Astrocyte (in vitro differentiated cells and primary cell): Measurements from ENCODE around the gene TTBK2. TPM values are rescaled to one million over a fixed set of nuclear protein-coding genes. Genes with fewer than 3 reads are reported as not detected.

ENCODE experiments used
- DNase-seq: peaks from one replicate; pipeline ENCODE4 v3.0.0-alpha.2; 2010; ENCODE audit warnings: low read depth
- FAIRE-seq: peaks from 2 replicates; lab custom pipeline; 2011; peaks lifted over from hg19 to GRCh38; lab: Jason Lieb, UNC
- H2AFZ ChIP-seq: 2 replicates; pipeline ENCODE4 v1.6.0; 2012; ENCODE audit warnings: low read depth, low read length, inconsistent platforms
- H3K27ac ChIP-seq: 2 replicates; pipeline ENCODE4 v1.5.1; 2011; ENCODE audit warnings: low read depth, low read length, inconsistent platforms
- H3K27me3 ChIP-seq: 2 replicates; pipeline ENCODE4 v1.6.0; 2011; ENCODE audit warnings: low read length, inconsistent platforms; ENCODE audit not compliant: insufficient read depth
- H3K36me3 ChIP-seq: 2 replicates; pipeline ENCODE4 v1.5.1; 2011; ENCODE audit warnings: low read length, inconsistent platforms; ENCODE audit not compliant: insufficient read depth
- H3K4me1 ChIP-seq: 2 replicates; pipeline ENCODE4 v1.5.1; 2011; ENCODE audit warnings: low read length, inconsistent platforms; ENCODE audit not compliant: insufficient read depth
- H3K4me2 ChIP-seq: 2 replicates; pipeline ENCODE4 v1.6.0; 2012; ENCODE audit warnings: low read length, inconsistent platforms
- H3K4me3 ChIP-seq: 2 replicates; pipeline ENCODE4 v1.5.1; 2011; ENCODE audit warnings: low read depth, mild to moderate bottlenecking, low read length, inconsistent platforms; ENCODE audit not compliant: insufficient read depth
- H3K79me2 ChIP-seq: 2 replicates; pipeline ENCODE4 v1.6.0; 2012; ENCODE audit warnings: mild to moderate bottlenecking, low read length, inconsistent platforms; ENCODE audit not compliant: insufficient read depth
- H3K9ac ChIP-seq: 2 replicates; pipeline ENCODE4 v1.6.0; 2012; ENCODE audit warnings: mild to moderate bottlenecking, low read length, inconsistent platforms
- H3K9me3 ChIP-seq: 2 replicates; pipeline ENCODE4 v1.5.1; 2012; ENCODE audit warnings: low read depth, mild to moderate bottlenecking, low read length, inconsistent platforms; ENCODE audit not compliant: insufficient read depth
- H4K20me1 ChIP-seq: 2 replicates; pipeline ENCODE4 v1.6.0; 2012; ENCODE audit warnings: low read length, inconsistent platforms; ENCODE audit not compliant: insufficient read depth
- H3K27ac Mint-ChIP-seq: one replicate; pipeline ENCODE4 v1.8.0; 2021; ENCODE audit warnings: mild to moderate bottlenecking, mixed read lengths; ENCODE audit not compliant: unreplicated experiment
- H3K27me3 Mint-ChIP-seq: one replicate; pipeline ENCODE4 v1.8.0; 2021; ENCODE audit warnings: low read depth, mixed read lengths; ENCODE audit not compliant: unreplicated experiment
- H3K36me3 Mint-ChIP-seq: one replicate; pipeline ENCODE4 v1.8.0; 2021; ENCODE audit warnings: low read depth, mixed read lengths; ENCODE audit not compliant: unreplicated experiment
- H3K4me1 Mint-ChIP-seq: one replicate; pipeline ENCODE4 v1.8.0; 2021; ENCODE audit warnings: low read depth, mixed read lengths; ENCODE audit not compliant: unreplicated experiment
- H3K4me3 Mint-ChIP-seq: one replicate; pipeline ENCODE4 v1.8.0; 2021; ENCODE audit warnings: mild to moderate bottlenecking, moderate library complexity, mixed read lengths; ENCODE audit not compliant: unreplicated experiment
- H3K9me3 Mint-ChIP-seq: one replicate; pipeline ENCODE4 v1.8.0; 2021; ENCODE audit warnings: mild to moderate bottlenecking, mixed read lengths; ENCODE audit not compliant: unreplicated experiment
- EZH2 ChIP-seq: IDR thresholded peaks from 2 replicates; pipeline ENCODE4 v1.6.1; 2012; ENCODE audit warnings: mild to moderate bottlenecking, low read length, inconsistent platforms; ENCODE audit not compliant: insufficient read depth
- total RNA-seq: library from RNA; stranded (reverse); gene quantifications from 2 replicates; pipeline ENCODE4 v1.2.1, GENCODE V29; 2021
- TF ChIP-seq, protein P1 (sequence below): IDR thresholded peaks from 2 replicates; pipeline ENCODE4 v1.5.1; 2011; ENCODE audit warnings: low read depth, mild to moderate bottlenecking, inconsistent platforms, low read length, moderate library complexity; ENCODE audit not compliant: insufficient read depth

The TTBK2 gene
- total RNA-seq, 1 donor from 2014 or later, result 14.8 TPM

DNA sequence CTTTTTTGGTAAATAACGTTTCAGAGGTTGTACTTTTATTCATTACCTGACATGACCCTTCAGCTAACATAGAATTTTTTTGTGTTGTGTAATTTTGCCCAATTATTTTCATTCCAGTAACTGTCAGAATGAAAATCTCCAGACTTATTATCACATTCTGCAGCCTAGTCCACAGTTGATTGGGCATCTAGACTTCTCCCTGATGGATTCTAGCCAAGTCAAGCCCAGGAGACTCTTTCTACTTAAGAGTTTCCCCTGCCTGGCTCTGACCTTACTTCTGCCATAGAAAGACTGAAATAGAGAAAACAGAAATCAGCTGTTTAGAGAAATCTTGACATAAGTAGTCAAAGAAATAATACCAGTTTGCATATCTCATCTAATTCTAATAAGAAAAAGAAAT lies 100.8 kb downstream of the TTBK2 start:
- no peak for TF ChIP-seq EZH2
- TF ChIP-seq, protein P1, sequence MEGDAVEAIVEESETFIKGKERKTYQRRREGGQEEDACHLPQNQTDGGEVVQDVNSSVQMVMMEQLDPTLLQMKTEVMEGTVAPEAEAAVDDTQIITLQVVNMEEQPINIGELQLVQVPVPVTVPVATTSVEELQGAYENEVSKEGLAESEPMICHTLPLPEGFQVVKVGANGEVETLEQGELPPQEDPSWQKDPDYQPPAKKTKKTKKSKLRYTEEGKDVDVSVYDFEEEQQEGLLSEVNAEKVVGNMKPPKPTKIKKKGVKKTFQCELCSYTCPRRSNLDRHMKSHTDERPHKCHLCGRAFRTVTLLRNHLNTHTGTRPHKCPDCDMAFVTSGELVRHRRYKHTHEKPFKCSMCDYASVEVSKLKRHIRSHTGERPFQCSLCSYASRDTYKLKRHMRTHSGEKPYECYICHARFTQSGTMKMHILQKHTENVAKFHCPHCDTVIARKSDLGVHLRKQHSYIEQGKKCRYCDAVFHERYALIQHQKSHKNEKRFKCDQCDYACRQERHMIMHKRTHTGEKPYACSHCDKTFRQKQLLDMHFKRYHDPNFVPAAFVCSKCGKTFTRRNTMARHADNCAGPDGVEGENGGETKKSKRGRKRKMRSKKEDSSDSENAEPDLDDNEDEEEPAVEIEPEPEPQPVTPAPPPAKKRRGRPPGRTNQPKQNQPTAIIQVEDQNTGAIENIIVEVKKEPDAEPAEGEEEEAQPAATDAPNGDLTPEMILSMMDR, result no peak
- no peak overlapping the region for H3K9ac ChIP-seq
- FAIRE-seq, result no peak
- H3K36me3 ChIP-seq, result no peaks in the 10 kb centered on the region
- no peak overlapping the region for H3K4me3 Mint-ChIP-seq
- DNase-seq, result no peak
- H3K9me3 ChIP-seq, result no peaks in the 10 kb centered on the region
- H3K27ac ChIP-seq, result no peak overlapping the region
- no peak overlapping the region for H2AFZ ChIP-seq
- H3K79me2 ChIP-seq, result no peaks in the 10 kb centered on the region
- H3K9me3 Mint-ChIP-seq, result no peaks in the 10 kb centered on the region
- H3K27me3 Mint-ChIP-seq, result no peaks in the 10 kb centered on the region
- no peaks in the 10 kb centered on the region for H3K27me3 ChIP-seq
- H3K4me1 Mint-ChIP-seq, result no peaks in the 10 kb centered on the region
- H3K4me3 ChIP-seq, result no peak overlapping the region
- no peaks in the 10 kb centered on the region for H4K20me1 ChIP-seq
- H3K27ac Mint-ChIP-seq, result no peak overlapping the region
- peaks cover 4% of the 10 kb centered on the region for H3K36me3 Mint-ChIP-seq
- H3K4me1 ChIP-seq, result no peaks in the 10 kb centered on the region
- no peak overlapping the region for H3K4me2 ChIP-seq

DNA sequence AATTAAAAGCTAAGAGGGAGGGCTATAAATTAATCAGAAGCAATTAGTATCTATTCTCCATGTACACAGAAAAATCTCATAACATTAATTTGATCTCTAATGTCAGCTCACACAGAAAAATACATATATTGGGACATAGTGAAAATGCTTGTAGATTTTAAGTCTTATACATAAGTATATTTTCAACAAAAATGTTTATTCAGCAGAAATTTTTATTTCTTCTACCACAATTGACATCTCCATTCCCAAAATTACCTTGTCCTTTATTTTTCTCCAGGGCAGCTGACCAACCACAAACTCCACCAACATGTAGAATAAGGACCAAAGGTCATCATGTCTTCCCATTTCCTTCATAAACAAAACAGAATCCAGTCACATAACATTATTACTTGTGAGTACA lies 109.1 kb downstream of the TTBK2 start:
- Histone ChIP-seq H3K4me3 (no peak overlapping the region), H2AFZ (no peak overlapping the region), H3K27ac (no peak overlapping the region), H3K4me1 (no peaks in the 10 kb centered on the region), H3K9ac (no peak overlapping the region), H3K9me3 (no peaks in the 10 kb centered on the region), H3K27me3 (no peaks in the 10 kb centered on the region), H3K4me2 (no peak overlapping the region), H4K20me1 (no peaks in the 10 kb centered on the region), H3K36me3 (no peaks in the 10 kb centered on the region), H3K79me2 (no peaks in the 10 kb centered on the region)
- Mint-ChIP-seq H3K4me1 (no peaks in the 10 kb centered on the region), H3K4me3 (no peak overlapping the region), H3K9me3 (no peaks in the 10 kb centered on the region), H3K27ac (no peak overlapping the region), H3K36me3 (peaks cover 3% of the 10 kb centered on the region), H3K27me3 (no peaks in the 10 kb centered on the region)
- no peak for DNase-seq
- no peak for TF ChIP-seq EZH2
- TF ChIP-seq, protein P1, result no peak
- no peak for FAIRE-seq

DNA sequence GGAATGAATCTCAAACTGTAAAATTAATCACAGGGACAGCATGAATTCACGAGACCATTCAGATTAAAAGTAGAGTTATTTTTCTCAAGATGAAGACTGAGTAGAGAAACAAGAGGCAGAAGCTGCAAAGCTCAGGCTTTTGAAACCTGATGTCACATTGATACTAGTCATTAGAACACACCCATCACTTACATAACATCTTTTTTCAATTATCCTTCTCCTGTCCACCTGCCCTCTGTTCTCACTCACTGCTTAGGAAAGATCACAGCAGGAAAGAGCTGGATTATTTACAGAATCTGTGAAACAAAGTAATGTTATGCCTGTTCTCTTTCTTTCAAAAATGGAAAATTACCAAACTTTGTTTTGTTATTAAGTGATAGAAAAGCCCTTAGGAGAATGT lies 111.7 kb downstream of the TTBK2 start:
- DNase-seq (no peak), FAIRE-seq (no peak)
- Histone ChIP-seq H3K27me3 (no peaks in the 10 kb centered on the region), H3K27ac (no peak overlapping the region), H3K79me2 (no peaks in the 10 kb centered on the region), H2AFZ (no peak overlapping the region), H3K9me3 (no peaks in the 10 kb centered on the region), H3K4me1 (no peaks in the 10 kb centered on the region), H3K9ac (no peak overlapping the region), H4K20me1 (no peaks in the 10 kb centered on the region), H3K36me3 (no peaks in the 10 kb centered on the region), H3K4me2 (no peak overlapping the region), H3K4me3 (no peak overlapping the region)
- H3K9me3 Mint-ChIP-seq, result no peaks in the 10 kb centered on the region
- TF ChIP-seq, protein P1, result no peak
- no peak for TF ChIP-seq EZH2
- no peaks in the 10 kb centered on the region for H3K27me3 Mint-ChIP-seq
- peaks cover 6% of the 10 kb centered on the region for H3K36me3 Mint-ChIP-seq
- H3K27ac Mint-ChIP-seq, result no peak overlapping the region
- H3K4me1 Mint-ChIP-seq, result peaks cover 4% of the 10 kb centered on the region
- H3K4me3 Mint-ChIP-seq, result no peak overlapping the region
